Keratinocyte (primary cell): ENCODE results near the gene DLG2. TPM values are rescaled to one million over a fixed set of nuclear protein-coding genes. Genes with fewer than 3 reads are reported as not detected.

Experiments used
- DNase-seq: peaks from one replicate; pipeline ENCODE4 v3.0.0-alpha.2; 2011; ENCODE audit warnings: low read depth, missing footprints, low spot score
- FAIRE-seq: peaks from 2 replicates; lab custom pipeline; 2011; peaks lifted over from hg19 to GRCh38; lab: Jason Lieb, UNC
- H2AFZ ChIP-seq: 2 replicates; pipeline ENCODE4 v1.6.0; 2012; ENCODE audit warnings: low read length, control low read depth, inconsistent platforms; ENCODE audit not compliant: control insufficient read depth
- H3K27ac ChIP-seq: 2 replicates; pipeline ENCODE4 v1.5.1; 2011; ENCODE audit warnings: low read length; ENCODE audit not compliant: control insufficient read depth, insufficient read depth
- H3K27me3 ChIP-seq: 3 replicates; pipeline ENCODE4 v1.6.0; 2011; ENCODE audit warnings: low read length; ENCODE audit not compliant: control insufficient read depth, insufficient read depth; ENCODE audit errors: extremely low read depth
- H3K36me3 ChIP-seq, 2 experiments: 2 replicates in 1 of 2; 3 replicates in 1 of 2; pipeline ENCODE4 v1.5.1; 2011; ENCODE audit warnings: low read length in 2 of 2, mild to moderate bottlenecking in 1 of 2; ENCODE audit not compliant: control insufficient read depth in 2 of 2, insufficient read depth in 2 of 2; ENCODE audit errors: extremely low read depth in 1 of 2
- H3K4me1 ChIP-seq: 3 replicates; pipeline ENCODE4 v1.5.1; 2011; ENCODE audit warnings: low read length; ENCODE audit not compliant: control insufficient read depth, insufficient read depth; ENCODE audit errors: extremely low read depth
- H3K4me2 ChIP-seq: 3 replicates; pipeline ENCODE4 v1.6.0; 2011; ENCODE audit warnings: low read depth, low read length; ENCODE audit not compliant: control insufficient read depth, insufficient read depth; ENCODE audit errors: extremely low read depth
- H3K4me3 ChIP-seq, 3 experiments: fragments of 200-600 bp in 1 of 3; sonication (generic) in 1 of 3; 2 replicates in 2 of 3; 3 replicates in 1 of 3; pipeline ENCODE4 v1.5.1; 2011 to 2016; ENCODE audit warnings: low read length in 3 of 3, mild to moderate bottlenecking in 3 of 3, control low read depth in 2 of 3, inconsistent platforms in 1 of 3, low read depth in 1 of 3, mixed read lengths in 1 of 3, mixed run types in 1 of 3, moderate library complexity in 1 of 3; ENCODE audit not compliant: control insufficient read depth in 2 of 3, insufficient read depth in 2 of 3; ENCODE audit errors: extremely low read depth in 1 of 3
- H3K79me2 ChIP-seq: 2 replicates; pipeline ENCODE4 v1.6.0; 2012; ENCODE audit warnings: low read length; ENCODE audit not compliant: control insufficient read depth, insufficient read depth
- H3K9ac ChIP-seq: 3 replicates; pipeline ENCODE4 v1.6.0; 2011; ENCODE audit warnings: low read length; ENCODE audit not compliant: control insufficient read depth, insufficient read depth; ENCODE audit errors: extremely low read depth
- H3K9me1 ChIP-seq: 3 replicates; pipeline ENCODE4 v1.6.0; 2011; ENCODE audit warnings: low read length; ENCODE audit not compliant: control insufficient read depth, insufficient read depth; ENCODE audit errors: extremely low read depth
- H3K9me3 ChIP-seq: 2 replicates; pipeline ENCODE4 v1.5.1; 2012; ENCODE audit warnings: low read depth, low read length; ENCODE audit not compliant: control insufficient read depth
- H4K20me1 ChIP-seq: 3 replicates; pipeline ENCODE4 v1.6.0; 2011; ENCODE audit warnings: low read length; ENCODE audit not compliant: control insufficient read depth, insufficient read depth; ENCODE audit errors: extremely low read depth
- EZH2 ChIP-seq: IDR thresholded peaks from one replicate; pipeline ENCODE4 v1.6.1; 2012; ENCODE audit warnings: inconsistent platforms, mild to moderate bottlenecking, low read length, moderate library complexity
- dilution Hi-C: fragments of 300-500 bp; cut with MboI; formaldehyde crosslinking; loops from one replicate; pipeline ENCODE4 v1.7.0; 2020; ENCODE audit warnings: low sequenced_read_pairs; ENCODE audit not compliant: extremely low pct_ligation_motif_present
- polyA plus RNA-seq, 5 experiments: library from polyadenylated mRNA; depleted of rRNA in 3 of 5; stranded (reverse) in 3 of 5; stranded (forward) in 1 of 5; unstranded in 1 of 5; fragments of >200 nt; gene quantifications; 1 replicate in 1 of 5; 2 replicates in 3 of 5; 3 replicates in 1 of 5; pipeline versions ENCODE4 v1.2.1 to v1.2.3, GENCODE V29; 2011 to 2012; ENCODE audit warnings: missing spikeins in 2 of 5, low read depth in 1 of 5, low replicate concordance in 1 of 5
- TF ChIP-seq, protein P1 (sequence below), 3 experiments: IDR thresholded peaks in 1 of 3; conservative IDR thresholded peaks in 1 of 3; optimal IDR thresholded peaks in 1 of 3; 2 replicates in 2 of 3; 3 replicates in 1 of 3; pipeline versions ENCODE3 to v1.5.1; 2011; ENCODE audit warnings: low read length in 3 of 3, mild to moderate bottlenecking in 3 of 3, moderate library complexity in 2 of 3, control low read depth in 1 of 3, inconsistent platforms in 1 of 3; ENCODE audit not compliant: insufficient read depth in 2 of 3; ENCODE audit errors: extremely low read depth in 1 of 3

DLG2 gene
- polyA plus RNA-seq, 1 donor (not counting 4 experiments of a cell fraction or from before 2014, with no cell fraction given), result 0.55 TPM

DNA sequence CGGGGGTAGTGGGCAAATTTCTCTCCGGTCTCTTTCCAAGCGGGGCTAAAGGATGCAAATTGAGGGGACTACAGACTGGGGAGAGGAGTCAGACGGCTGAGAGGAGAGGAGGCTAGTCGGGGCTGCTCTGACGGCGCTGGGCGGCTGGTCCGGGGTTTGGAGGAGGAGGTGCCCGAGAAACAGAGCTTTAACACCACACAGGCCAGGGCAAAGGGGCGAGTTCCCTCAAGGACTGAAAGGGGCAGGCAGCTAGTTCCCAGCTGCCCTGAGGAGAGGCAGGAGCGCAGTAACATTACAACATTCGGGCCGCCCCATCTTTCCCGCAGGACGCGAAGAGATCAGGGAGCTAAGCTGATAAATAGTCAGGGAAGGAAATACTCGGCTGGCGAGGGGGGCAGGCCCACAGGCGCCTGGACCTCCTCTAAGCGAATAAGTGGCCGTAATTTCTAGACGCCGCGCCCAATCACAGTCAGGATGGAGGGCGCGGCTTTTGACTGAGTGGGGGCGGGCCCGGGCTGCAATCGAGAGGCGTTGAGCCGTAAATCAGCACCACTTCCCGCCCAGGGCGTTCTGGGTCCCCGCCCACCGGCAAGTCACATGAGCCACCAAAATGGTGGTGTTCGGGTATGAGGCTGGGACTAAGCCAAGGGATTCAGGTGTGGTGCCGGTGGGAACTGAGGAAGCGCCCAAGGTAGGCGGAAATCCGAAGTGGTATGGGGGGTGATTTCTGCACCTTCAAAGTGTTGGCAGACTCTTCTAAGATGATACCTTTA is 1.0 kb upstream of the DLG2 start, which contains the start of gene TMEM126B:
Gene TMEM126B (plus strand): TSS at position 596 of the 773 bp plus-strand sequence. CDS start 15 bp downstream, at position 611.
- H3K9me1 ChIP-seq, result no peaks in the 10 kb centered on the region
- H3K79me2 ChIP-seq, result peaks cover 35% of the 10 kb centered on the region
- H2AFZ ChIP-seq, result peak within 1 kb of the TSS; percentile 97
- TF ChIP-seq EZH2, result no peak
- TF ChIP-seq, protein P1, sequence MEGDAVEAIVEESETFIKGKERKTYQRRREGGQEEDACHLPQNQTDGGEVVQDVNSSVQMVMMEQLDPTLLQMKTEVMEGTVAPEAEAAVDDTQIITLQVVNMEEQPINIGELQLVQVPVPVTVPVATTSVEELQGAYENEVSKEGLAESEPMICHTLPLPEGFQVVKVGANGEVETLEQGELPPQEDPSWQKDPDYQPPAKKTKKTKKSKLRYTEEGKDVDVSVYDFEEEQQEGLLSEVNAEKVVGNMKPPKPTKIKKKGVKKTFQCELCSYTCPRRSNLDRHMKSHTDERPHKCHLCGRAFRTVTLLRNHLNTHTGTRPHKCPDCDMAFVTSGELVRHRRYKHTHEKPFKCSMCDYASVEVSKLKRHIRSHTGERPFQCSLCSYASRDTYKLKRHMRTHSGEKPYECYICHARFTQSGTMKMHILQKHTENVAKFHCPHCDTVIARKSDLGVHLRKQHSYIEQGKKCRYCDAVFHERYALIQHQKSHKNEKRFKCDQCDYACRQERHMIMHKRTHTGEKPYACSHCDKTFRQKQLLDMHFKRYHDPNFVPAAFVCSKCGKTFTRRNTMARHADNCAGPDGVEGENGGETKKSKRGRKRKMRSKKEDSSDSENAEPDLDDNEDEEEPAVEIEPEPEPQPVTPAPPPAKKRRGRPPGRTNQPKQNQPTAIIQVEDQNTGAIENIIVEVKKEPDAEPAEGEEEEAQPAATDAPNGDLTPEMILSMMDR (optimal IDR thresholded peaks at IDR 0.05 in 1 of 3, IDR thresholded peaks at IDR 0.05 in 1 of 3, conservative IDR thresholded peaks at IDR 0.05 in 1 of 3; ENCODE audit: extremely low read depth in 1 of 3, insufficient read depth in 2 of 3, low read length in 3 of 3), result no peak
- peak; percentile 69 for FAIRE-seq
- peak within 1 kb of the TSS; percentile 98 for H3K4me2 ChIP-seq
- DNase-seq, result peak; percentile 70
- dilution Hi-C loops, result no loop called here
- no peaks in the 10 kb centered on the region for H3K36me3 ChIP-seq
- no peaks in the 10 kb centered on the region for H4K20me1 ChIP-seq
- H3K4me3 ChIP-seq, result peak within 1 kb of the TSS; percentile 55 to 94 (median 93)
- H3K27ac ChIP-seq, result peak within 1 kb of the TSS; percentile 94
- no peaks in the 10 kb centered on the region for H3K27me3 ChIP-seq
- peaks cover 20% of the 10 kb centered on the region for H3K4me1 ChIP-seq
- H3K9ac ChIP-seq, result peak within 1 kb of the TSS; percentile 90
- no peaks in the 10 kb centered on the region for H3K9me3 ChIP-seq

GRCh38 chr11:85626496-85626895 is 648 bp downstream of the DLG2 start:
- H4K20me1 ChIP-seq, result no peaks in the 10 kb centered on the region
- no peak overlapping the region for H3K27ac ChIP-seq
- H3K4me3 ChIP-seq, result no peak overlapping the region
- no peak overlapping the region for H3K9ac ChIP-seq
- TF ChIP-seq, protein P1 (optimal IDR thresholded peaks at IDR 0.05 in 1 of 3, IDR thresholded peaks at IDR 0.05 in 1 of 3, conservative IDR thresholded peaks at IDR 0.05 in 1 of 3; ENCODE audit: extremely low read depth in 1 of 3, insufficient read depth in 2 of 3, low read length in 3 of 3), result no peak
- TF ChIP-seq EZH2, result no peak
- peak overlapping the region; percentile 98 for H3K4me2 ChIP-seq
- peak overlapping the region; percentile 97 for H2AFZ ChIP-seq
- no peaks in the 10 kb centered on the region for H3K9me3 ChIP-seq
- H3K9me1 ChIP-seq, result no peaks in the 10 kb centered on the region
- H3K27me3 ChIP-seq, result no peaks in the 10 kb centered on the region
- DNase-seq (no peak), FAIRE-seq (no peak)
- H3K4me1 ChIP-seq, result peaks cover 20% of the 10 kb centered on the region
- peaks cover 30% of the 10 kb centered on the region for H3K79me2 ChIP-seq
- dilution Hi-C loops, result no loop called here
- H3K36me3 ChIP-seq, result no peaks in the 10 kb centered on the region
